GM21619 (cell line): ENCODE data around the gene NAPSA.
"Not testable (repeated sequence)": the region's sequence is repeated elsewhere in the genome, so short reads cannot be mapped to it uniquely, and the experiment has no call there.

Experiments used
- ATAC-seq: cut with Tn5 transposase; IDR thresholded peaks from one replicate; pipeline ENCODE4 v1.9.1; 2021; ENCODE audit not compliant: unreplicated experiment

NAPSA gene

GRCh38 chr19:50365434-50366306 lies at the start of gene NAPSA:
Gene NAPSA (minus strand): TSS chr19:50365639. CDS start chr19:50365621, 18 bp downstream.
- no peak for ATAC-seq

DNA sequence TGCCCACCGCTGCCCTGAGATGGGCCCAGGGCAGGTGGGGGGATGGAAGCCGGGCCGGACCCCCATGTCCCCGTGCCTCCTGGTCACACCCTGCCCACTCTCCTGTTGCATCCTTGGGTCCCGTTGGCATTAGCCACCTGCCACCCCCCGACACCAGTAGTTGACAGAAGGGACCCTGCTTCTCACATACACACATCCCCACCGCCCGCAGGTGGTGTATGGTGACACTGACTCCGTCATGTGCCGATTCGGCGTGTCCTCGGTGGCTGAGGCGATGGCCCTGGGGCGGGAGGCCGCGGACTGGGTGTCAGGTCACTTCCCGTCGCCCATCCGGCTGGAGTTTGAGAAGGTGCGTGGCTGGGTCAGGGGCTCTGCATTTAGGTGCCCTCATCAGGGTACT lies 48.1 kb upstream of the NAPSA start:
- ATAC-seq = no peak

- no peak for ATAC-seq
These were observed 47.7 kb upstream of the NAPSA start for GRCh38 chr19:50413096-50413495.

GRCh38 chr19:50412419-50412818 lies 47.0 kb upstream of the NAPSA start:
- no peak for ATAC-seq

DNA sequence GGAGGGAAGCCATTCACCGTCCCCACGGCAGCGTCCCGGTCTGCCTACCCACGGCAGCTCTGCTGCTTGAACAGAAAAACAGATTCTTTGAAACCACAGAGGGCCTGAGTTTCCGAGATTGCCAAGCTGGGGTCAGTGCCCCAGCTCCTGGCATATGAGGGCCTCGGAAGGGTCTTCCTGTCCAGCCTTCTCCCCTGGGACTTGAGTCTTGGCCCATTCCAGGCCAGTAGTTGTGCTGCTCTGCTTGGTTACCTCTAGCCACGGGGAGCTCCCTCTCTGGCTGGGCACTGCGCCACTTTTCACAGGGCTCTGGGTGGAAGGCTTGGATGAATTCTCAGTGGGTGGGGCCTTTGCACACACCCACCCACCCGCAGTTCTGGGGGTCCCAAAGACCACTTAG lies 44.7 kb upstream of the NAPSA start:
- ATAC-seq = no peak

- no peak for ATAC-seq
These were observed 43.9 kb upstream of the NAPSA start for GRCh38 chr19:50409347-50409746.

GRCh38 chr19:50406829-50407228 lies 41.4 kb upstream of the NAPSA start:
- ATAC-seq = no peak

GRCh38 chr19:50406156-50406820 lies 40.8 kb upstream of the NAPSA start:
- ATAC-seq = no peak

DNA sequence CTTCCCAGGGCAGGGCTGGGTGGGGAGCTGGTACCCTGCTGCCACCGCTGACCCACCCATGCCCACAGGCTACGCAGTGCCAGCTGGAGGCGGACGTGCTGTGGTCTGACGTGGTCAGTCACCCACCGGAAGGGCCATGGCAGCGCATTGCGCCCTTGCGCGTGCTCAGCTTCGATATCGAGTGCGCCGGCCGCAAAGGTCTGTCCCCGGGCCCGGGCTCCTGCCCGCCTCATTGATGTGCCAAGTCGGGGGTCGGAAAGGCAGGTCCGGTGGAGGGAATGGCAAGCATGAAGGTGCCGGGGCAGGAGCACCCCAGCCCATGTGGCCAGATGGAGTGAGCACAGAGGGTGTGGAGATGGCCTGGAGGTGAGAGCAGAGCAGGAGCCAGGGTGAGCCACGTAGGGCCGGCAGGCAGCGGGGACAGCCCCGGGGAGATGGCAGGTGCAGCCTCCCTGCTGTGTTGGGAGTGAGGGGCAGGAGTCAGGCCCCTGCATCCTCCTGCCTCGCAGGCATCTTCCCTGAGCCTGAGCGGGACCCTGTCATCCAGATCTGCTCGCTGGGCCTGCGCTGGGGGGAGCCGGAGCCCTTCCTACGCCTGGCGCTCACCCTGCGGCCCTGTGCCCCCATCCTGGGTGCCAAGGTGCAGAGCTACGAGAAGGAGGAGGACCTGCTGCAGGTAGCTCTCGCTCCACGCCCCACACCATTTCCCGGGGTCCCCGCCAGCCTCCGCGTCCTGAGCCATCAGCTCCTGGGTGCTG lies 37.3 kb upstream of the NAPSA start:
- ATAC-seq = no peak

- no peak for ATAC-seq
These were observed 36.4 kb upstream of the NAPSA start for GRCh38 chr19:50401605-50402450.

DNA sequence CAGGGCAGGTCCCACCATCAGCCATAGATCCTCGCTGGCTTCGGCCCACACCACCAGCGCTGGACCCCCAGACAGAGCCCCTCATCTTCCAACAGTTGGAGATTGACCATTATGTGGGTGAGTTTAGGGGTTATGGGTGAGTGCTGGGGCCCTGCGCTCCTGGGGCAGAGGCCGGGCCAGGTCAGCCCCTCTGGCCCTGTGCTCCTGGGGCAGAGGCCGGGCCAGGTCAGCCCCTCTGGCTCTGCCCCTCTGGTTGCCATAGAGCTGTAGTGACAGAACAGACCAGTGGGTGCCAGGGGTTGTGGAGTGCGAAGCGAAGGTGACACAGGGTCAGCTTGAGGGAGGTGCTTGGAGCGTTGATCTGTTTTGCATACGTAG lies 33.9 kb upstream of the NAPSA start:
- no peak for ATAC-seq

GRCh38 chr19:50398675-50399367 lies 33.4 kb upstream of the NAPSA start:
- no peak for ATAC-seq

DNA sequence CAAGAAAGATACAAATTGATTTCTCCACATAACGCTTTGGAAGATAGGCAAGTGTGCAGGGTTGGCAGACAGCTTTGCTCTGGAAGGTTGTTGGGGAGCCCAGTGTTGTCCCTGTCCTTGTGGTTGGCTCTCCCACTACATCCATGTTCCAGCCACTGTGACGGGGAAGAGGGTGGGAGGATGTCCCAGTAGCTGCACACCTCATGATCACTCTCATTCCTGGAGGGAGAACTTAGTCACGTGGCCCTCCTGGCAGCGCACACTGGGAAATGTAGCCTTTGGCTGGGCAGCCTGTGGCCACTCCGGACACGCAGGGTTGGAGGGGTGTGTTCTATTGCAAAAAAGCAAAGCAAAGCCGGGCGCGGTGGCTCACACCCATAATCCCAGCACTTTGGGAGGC lies 28.6 kb upstream of the NAPSA start:
- no peak for ATAC-seq

GRCh38 chr19:50393589-50393988 lies 28.1 kb upstream of the NAPSA start:
- ATAC-seq = no peak

DNA sequence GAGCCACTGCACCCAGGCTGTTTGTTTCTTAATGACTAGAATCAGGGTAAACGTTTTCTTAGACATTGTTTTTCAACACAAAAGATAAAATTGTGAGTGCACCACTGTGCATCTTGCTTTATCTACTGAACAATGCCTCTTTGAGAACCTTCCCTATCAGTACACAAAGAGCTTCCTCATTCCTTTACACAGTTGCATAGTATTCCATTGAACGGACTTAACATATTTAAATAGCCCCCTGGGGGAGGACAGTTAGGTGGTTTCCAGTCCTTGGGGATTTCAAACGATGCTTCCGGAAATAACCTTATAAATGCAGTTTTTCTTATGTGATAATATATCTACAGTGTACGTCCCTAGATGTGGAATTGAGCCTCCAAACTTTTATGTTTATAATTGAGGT lies 27.3 kb upstream of the NAPSA start:
- ATAC-seq = no peak

DNA sequence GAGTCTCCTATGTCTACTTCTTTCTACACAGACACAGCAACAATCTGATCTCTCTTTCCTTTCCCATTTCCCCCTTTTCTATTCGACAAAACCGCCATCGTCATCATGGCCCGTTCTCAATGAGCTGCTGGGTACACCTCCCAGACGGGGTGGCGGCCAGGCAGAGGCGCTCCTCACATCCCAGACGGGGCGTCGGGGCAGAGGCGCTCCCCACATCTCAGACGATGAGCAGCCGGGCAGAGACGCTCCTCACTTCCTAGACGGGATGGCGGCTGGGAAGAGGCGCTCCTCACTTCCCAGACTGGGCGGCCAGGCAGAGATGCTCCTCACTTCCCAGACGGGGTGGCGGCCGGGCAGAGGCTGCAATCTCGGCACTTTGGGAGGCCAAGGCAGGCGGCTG lies 25.5 kb upstream of the NAPSA start:
- not testable (repeated sequence) for ATAC-seq

DNA sequence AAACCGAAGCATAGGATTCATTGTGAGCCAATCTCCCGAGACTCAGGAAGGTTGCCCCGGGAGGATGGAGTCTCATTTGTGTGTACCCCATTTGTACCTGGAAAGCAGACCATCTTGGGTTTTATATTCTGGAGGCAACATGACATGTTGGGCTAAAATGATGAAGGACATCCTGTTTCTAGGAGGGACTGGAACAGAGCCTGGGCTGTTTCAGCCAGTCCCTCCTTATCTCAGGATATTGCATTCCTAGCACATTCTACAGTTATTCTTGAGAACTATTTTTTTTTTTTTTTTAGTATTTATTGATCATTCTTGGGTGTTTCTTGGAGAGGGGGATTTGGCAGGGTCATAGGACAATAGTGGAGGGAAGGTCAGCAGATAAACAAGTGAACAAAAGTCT lies 24.9 kb upstream of the NAPSA start:
- not testable (repeated sequence) for ATAC-seq

DNA sequence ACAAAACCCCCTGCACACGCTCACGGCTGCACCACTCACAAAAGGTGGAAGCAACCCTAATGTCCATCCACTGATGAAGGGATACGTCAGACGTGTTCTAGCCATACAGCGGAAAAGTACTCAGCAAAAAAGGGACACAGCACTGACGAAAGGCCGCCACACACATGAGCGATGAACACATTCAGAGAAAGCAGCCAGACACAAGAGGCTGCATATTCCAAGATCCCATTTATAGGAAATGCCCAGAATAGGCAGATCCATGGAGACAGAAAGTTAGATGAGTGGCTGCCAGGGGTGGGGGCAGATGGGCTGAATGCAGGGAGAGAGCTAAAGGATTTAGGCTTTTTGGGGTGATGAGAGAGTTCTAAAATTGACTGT lies 22.4 kb upstream of the NAPSA start:
- ATAC-seq = no peak

DNA sequence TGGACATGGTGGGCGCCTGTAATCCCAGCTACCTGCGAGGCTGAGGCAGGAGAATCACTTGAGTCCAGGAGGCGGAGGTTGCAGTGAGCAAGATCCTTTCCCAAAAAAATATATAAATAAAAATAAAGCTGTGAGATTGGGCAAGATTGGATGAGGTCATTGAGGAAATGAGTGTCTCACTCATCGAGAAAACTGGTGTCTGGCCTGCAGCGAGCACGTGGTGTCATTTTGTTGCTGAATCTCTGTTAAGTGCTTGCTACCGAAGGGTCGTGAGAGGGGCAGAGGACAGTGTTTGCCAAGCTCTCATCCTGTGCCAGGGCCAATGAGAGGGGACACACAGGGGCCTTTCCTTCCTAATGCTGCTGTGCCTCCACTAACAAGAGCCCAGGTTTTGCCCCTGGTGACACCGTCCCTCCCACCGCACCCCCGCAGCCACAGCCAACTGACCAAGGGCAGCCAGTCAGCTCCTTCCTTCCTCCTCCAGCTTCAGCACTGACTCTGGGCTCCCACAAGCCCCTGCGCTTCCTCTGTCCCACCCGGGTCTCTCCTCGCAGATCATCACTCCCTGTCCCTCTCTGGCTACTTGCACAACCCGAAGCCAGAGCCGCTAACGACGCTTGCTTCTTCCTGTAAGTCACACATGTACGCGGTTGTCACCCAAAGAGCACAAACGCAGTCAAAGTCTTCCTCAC lies 21.9 kb upstream of the NAPSA start:
- no peak for ATAC-seq
